Activated CD4-positive, CD25-positive, alpha-beta regulatory T cell treated with anti-CD3 and anti-CD28 coated beads, Interleukin-2, amount 50 U/mL, for 72 hours (primary cell): ENCODE results near the gene LSM8.
A peak's percentile ranks its signal among the peaks of the same experiment; 100 is the strongest.
"Not testable (repeated sequence)": the region's sequence is repeated elsewhere in the genome, so short reads cannot be mapped to it uniquely, and the experiment has no call there.

ENCODE experiments used
- DNase-seq: peaks from one replicate; pipeline ENCODE4 v3.0.0; 2021

LSM8 gene

GRCh38 chr7:118214051-118214832 is 30.3 kb downstream of the LSM8 start:
- DNase-seq, result peak; percentile 52

DNA sequence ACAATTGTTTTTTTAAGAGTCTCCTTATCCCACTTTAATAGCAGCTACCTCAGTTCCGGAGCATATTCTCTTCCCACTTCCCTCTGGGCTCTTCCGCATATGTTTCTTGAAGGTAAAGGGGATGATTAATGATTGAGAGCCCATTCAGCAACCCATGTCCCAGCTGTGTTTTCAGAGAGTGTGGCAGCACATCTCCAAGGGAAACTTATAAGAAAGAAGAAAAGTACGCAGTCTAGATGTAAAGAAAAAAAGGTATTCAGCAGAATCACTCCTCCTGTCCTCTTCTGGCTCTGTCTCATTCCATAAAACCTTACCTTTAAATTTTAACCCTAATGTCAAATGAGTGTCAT is 30.8 kb downstream of the LSM8 start:
- DNase-seq, result no peak

DNA sequence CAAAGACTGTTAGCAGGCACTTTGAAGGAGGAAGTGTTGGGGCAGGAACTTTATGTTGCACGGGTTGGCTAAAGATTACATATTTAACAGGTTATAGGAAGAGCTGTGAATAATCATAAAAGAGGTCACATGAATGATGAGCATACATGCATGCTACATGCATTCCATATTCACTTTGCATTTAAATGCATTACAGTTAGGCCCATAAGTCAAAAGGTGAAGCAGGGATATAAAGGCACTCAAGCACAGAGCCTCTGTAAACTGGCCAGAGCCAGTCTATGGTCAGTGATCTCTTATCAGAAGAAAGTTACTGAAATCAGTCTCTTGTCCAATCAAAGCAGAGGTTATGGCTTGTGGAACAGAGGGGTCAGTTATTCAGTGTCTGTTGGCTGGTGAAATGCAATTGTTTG is 33.3 kb downstream of the LSM8 start:
- no peak for DNase-seq

- DNase-seq, result no peak
These were observed 34.6 kb downstream of the LSM8 start for GRCh38 chr7:118218413-118219156.

- DNase-seq, result no peak
These were observed 35.2 kb downstream of the LSM8 start for GRCh38 chr7:118219157-118219512.

DNA sequence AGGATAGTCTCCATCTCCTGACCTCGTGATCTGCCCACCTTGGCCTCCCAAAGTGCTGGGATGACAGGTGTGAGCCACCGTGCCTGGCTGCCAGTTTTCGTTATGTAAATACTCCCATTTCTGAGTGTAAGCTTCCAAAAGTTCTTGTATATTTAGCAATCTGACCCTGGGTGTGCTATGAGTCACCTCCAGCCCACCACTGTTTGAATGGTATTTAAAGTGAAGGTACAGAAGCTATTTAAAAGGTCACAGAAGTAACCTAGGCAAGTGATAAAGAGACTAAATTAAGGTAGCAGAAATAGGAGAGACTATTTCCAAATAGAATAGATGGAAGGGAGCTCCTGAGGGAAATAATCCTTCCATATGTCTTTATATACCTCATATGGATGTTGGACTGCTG is 36.6 kb downstream of the LSM8 start:
- DNase-seq, result no peak

- no peak for DNase-seq
These were observed 38.6 kb downstream of the LSM8 start for GRCh38 chr7:118222591-118222990.

GRCh38 chr7:118224521-118224920 is 40.6 kb downstream of the LSM8 start, which contains the start of gene ANKRD7:
TSS of gene ANKRD7 (plus strand) at chr7:118224704. CDS start at chr7:118224831, 127 bp downstream.
- DNase-seq, result no peak

GRCh38 chr7:118232837-118233236 is 48.9 kb downstream of the LSM8 start:
- DNase-seq, result no peak

DNA sequence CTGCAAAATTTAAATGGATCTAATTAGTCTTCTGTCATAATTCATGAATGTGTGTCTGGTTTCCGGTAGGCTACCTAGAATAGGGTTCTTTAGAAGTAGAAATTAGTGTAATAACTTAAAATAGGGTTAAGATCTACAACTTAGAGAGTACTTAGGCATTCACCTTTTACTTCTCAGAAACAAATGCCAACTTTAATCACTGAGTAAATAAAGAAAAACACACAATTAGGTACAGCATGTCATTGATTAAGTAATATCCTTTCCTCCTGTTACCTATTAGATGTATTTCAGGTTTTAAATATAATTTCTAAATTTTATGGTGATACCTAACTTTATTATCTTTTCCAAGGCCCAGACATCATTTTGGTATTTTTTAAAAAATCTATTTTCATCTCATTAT is 49.8 kb downstream of the LSM8 start:
- DNase-seq, result no peak

GRCh38 chr7:118239014-118239413 is 55.0 kb downstream of the LSM8 start:
- no peak for DNase-seq

DNA sequence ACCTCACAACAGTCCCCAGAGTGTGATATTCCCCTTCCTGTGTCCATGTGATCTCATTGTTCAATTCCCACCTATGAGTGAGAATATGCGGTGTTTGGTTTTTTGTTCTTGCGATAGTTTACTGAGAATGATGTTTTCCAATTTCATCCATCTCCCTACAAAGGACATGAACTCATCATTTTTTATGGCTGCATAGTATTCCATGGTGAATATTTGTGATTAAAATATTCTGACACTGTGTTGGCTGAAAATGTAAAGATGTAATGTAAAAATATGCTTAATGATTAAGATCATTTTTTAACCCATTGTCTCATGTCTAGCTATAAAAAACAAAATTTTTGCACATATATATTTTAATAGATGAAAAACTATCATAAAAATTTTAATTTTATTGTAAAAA is 56.4 kb downstream of the LSM8 start:
- DNase-seq, result not testable (repeated sequence)
